ENCODE data around the gene PROZ. TPM values are rescaled to one million over a fixed set of nuclear protein-coding genes. Genes with fewer than 3 reads are reported as not detected.

Gene PROZ
- total RNA-seq, 1 experiment from 2014 or later, result not detected

- no peak overlapping the region for H3K27ac Mint-ChIP-seq
- no peaks in the 10 kb centered on the region; the same call in 1 of the 2 replicates for H3K27me3 Mint-ChIP-seq (ENCODE audit: low read depth)
- H3K9me3 ChIP-seq (ENCODE audit: control insufficient read depth, low read depth, low read length), result no peaks in the 10 kb centered on the region
Measured at GRCh38 chr13:113183450-113184129, 25.1 kb downstream of the PROZ start.

More at GRCh38 chr13:113183450-113184129, 25.1 kb downstream of the PROZ start:
- H3T11ph ChIP-seq (ENCODE audit: low read length), result no peak overlapping the region
- no peak overlapping the region for H4K91ac ChIP-seq (ENCODE audit: insufficient read length, low read depth, low read length)
- Mint-ChIP-seq H3K4me3 (no peak overlapping the region), H3K4me1 (peaks cover 18 to 22% of the 10 kb centered on the region in 2 experiments), H3K36me3 (ENCODE audit: insufficient read depth in 1 of 3, low read depth in 3 of 3) (peaks cover 31 to 82% (median 80%) of the 10 kb centered on the region in 3 experiments), H3K9me3 (no peaks in the 10 kb centered on the region)
- H2AFZ ChIP-seq (ENCODE audit: low read length), result no peak overlapping the region
- H3K27me3 ChIP-seq (ENCODE audit: insufficient read depth, low read length), result no peaks in the 10 kb centered on the region
- no peak for TF ChIP-seq CTCF (conservative IDR thresholded peaks at IDR 0.05)
- H3K4me1 ChIP-seq (ENCODE audit: insufficient read depth, low read length), result no peaks in the 10 kb centered on the region
- no peak overlapping the region for H4K8ac ChIP-seq (replicated peaks; ENCODE audit: insufficient read length, low read depth, low read length)
- no peak overlapping the region for H2AK5ac ChIP-seq (ENCODE audit: insufficient read length, low read length)
- no peak overlapping the region for H2BK5ac ChIP-seq (ENCODE audit: insufficient read length, low read length)
- H3K14ac ChIP-seq (ENCODE audit: insufficient read depth, low read length), result no peak overlapping the region
- no peak overlapping the region for H3K18ac ChIP-seq (ENCODE audit: insufficient read length, low read depth, low read length)
- H3K4ac ChIP-seq (ENCODE audit: low read depth, low read length), result no peak overlapping the region
- H3K9ac ChIP-seq (ENCODE audit: extremely low read depth, insufficient read length, low read length), result no peak overlapping the region
- no peak overlapping the region for H2BK20ac ChIP-seq (ENCODE audit: low read depth, low read length, poor library complexity, severe bottlenecking)
- DNase-seq, result no peak
- H4K5ac ChIP-seq (ENCODE audit: insufficient read length, low read depth, low read length), result no peak overlapping the region
- H2BK12ac ChIP-seq (ENCODE audit: insufficient read length, low read depth, low read length), result no peak overlapping the region
- no peaks in the 10 kb centered on the region for H3K79me2 ChIP-seq (ENCODE audit: insufficient read depth, low read length)
- H3K23ac ChIP-seq (ENCODE audit: insufficient read length, low read depth, low read length), result no peak overlapping the region
- WGBS (ENCODE audit: extremely low coverage, insufficient read length, low lambda C conversion rate), result no CpG with 5 or more reads among the region's 14 CpGs
- H3K4me2 ChIP-seq (ENCODE audit: insufficient read depth, insufficient read length, low read length), result no peak overlapping the region
- no peak overlapping the region for H3K27ac ChIP-seq (ENCODE audit: insufficient read length, low read depth, low read length)
- H2BK15ac ChIP-seq (ENCODE audit: low read depth, low read length), result no peak overlapping the region
- H4K20me1 ChIP-seq (ENCODE audit: control insufficient read depth, insufficient read depth, insufficient read length), result no peaks in the 10 kb centered on the region
- H3K79me1 ChIP-seq (ENCODE audit: insufficient read depth, low read depth, low read length, poor library complexity, severe bottlenecking), result peaks cover 3% of the 10 kb centered on the region
- no peaks in the 10 kb centered on the region for H3K23me2 ChIP-seq (ENCODE audit: insufficient read length, low read depth, low read length, poor library complexity, severe bottlenecking)
- H2BK120ac ChIP-seq (ENCODE audit: low read depth, low read length, poor library complexity, severe bottlenecking), result no peak overlapping the region
- H3K56ac ChIP-seq (ENCODE audit: insufficient read length, low read depth, low read length), result no peak overlapping the region

Data from H9 (cell line).